ENCODE measurements around the gene TMEM132A.

TMEM132A gene

DNA sequence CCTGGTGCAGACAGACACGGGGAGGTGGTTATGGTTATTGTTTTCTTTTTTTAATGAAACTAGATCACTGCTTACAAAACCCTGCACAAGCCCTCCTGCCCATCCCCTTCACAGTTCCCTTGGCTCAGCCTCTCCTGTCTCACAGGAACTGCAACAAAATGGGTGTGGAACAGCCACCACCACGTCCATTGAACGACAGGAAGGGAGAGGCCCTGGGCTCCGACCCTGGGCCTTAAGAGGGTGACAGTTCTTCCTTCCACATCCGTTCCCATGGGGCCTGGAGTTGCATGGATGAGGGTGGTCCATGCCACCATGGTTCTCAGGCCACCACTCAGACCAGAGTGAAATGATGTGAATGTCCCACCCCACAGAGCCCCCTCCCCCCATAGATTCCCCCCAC, 33.6 kb upstream of the TMEM132A start:
- Histone ChIP-seq H3K4me3 (ENCODE audit: severe bottlenecking) (no peak overlapping the region), H3K4me1 (ENCODE audit: insufficient read depth, poor library complexity, severe bottlenecking) (no peaks in the 10 kb centered on the region), H3K9me3 (ENCODE audit: severe bottlenecking) (no peaks in the 10 kb centered on the region), H3K27ac (ENCODE audit: poor library complexity, severe bottlenecking) (no peak overlapping the region), H3K36me3 (ENCODE audit: low read depth) (peaks cover 43% of the 10 kb centered on the region), H3K27me3 (ENCODE audit: insufficient read depth, poor library complexity, severe bottlenecking) (no peaks in the 10 kb centered on the region)
- TF ChIP-seq, protein P1, sequence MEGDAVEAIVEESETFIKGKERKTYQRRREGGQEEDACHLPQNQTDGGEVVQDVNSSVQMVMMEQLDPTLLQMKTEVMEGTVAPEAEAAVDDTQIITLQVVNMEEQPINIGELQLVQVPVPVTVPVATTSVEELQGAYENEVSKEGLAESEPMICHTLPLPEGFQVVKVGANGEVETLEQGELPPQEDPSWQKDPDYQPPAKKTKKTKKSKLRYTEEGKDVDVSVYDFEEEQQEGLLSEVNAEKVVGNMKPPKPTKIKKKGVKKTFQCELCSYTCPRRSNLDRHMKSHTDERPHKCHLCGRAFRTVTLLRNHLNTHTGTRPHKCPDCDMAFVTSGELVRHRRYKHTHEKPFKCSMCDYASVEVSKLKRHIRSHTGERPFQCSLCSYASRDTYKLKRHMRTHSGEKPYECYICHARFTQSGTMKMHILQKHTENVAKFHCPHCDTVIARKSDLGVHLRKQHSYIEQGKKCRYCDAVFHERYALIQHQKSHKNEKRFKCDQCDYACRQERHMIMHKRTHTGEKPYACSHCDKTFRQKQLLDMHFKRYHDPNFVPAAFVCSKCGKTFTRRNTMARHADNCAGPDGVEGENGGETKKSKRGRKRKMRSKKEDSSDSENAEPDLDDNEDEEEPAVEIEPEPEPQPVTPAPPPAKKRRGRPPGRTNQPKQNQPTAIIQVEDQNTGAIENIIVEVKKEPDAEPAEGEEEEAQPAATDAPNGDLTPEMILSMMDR (IDR thresholded peaks at IDR 0.05; ENCODE audit: poor library complexity, severe bottlenecking) = no peak
- ATAC-seq (ENCODE audit: low read depth) (no peak), DNase-seq (ENCODE audit: low spot score) (no peak)

DNA sequence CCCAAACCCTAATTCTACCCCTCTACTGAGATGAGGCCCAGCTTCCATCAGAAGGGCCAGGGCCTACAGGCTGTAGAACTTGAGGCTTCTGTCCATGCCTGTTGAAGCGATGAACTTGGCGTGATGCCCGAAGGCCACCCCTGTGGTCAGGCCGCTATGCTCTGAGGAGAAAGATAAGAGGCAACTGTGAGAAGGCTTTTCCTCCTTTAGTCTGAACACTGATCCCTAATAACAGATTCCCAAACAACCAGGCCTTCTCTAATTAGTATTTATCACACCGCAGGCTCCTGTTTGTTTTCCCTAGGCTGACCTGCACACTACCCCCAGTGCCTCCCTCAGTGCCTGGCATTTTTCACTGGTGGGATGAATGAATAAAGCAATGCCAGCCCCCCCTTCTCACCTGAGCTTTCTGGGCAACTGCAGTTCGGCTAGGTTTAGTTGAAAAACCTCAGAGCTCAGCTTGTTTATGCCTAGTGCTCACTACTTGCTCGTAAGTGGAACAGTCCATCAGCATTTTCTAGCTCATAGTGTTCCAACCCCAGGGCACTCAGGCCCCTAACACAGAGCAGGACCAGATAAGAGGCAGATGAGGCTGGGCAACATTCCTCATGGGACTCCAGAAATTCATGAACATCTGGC, 33.0 kb upstream of the TMEM132A start:
- no peak for ATAC-seq (ENCODE audit: low read depth)
- Histone ChIP-seq H3K9me3 (ENCODE audit: severe bottlenecking) (no peaks in the 10 kb centered on the region), H3K36me3 (ENCODE audit: low read depth) (peaks cover 49% of the 10 kb centered on the region)

DNA sequence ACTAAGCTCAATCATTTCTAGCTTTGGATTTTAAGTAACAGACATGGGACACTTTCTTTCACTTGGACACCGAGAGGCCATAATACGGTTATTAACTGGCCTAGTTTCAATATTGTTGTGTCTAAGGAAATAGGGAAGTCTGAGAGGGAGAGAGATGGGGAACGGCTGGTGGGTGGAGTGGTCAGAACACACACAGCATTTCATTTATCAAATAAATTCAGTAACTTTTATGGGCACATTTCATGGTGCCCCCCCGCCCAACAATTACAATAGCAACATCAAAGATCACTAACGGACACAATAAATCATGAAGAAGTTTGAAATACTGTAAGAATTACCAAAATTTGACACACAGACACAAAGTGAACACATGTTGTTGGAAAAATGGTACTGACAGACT, 28.6 kb upstream of the TMEM132A start:
- H3K27me3 ChIP-seq (ENCODE audit: insufficient read depth, poor library complexity, severe bottlenecking) = no peaks in the 10 kb centered on the region
- H3K36me3 ChIP-seq (ENCODE audit: low read depth) = peaks cover 86% of the 10 kb centered on the region
- H3K9me3 ChIP-seq (ENCODE audit: severe bottlenecking) = no peaks in the 10 kb centered on the region
- no peak overlapping the region for H3K27ac ChIP-seq (ENCODE audit: poor library complexity, severe bottlenecking)
- no peaks in the 10 kb centered on the region for H3K4me1 ChIP-seq (ENCODE audit: insufficient read depth, poor library complexity, severe bottlenecking)
- DNase-seq (ENCODE audit: low spot score) (no peak), ATAC-seq (ENCODE audit: low read depth) (no peak)
- TF ChIP-seq, protein P1 (IDR thresholded peaks at IDR 0.05; ENCODE audit: poor library complexity, severe bottlenecking) = no peak
- no peak overlapping the region for H3K4me3 ChIP-seq (ENCODE audit: severe bottlenecking)

More for the DNA sequence above, 33.0 kb upstream of the TMEM132A start:
- Histone ChIP-seq H3K4me1 (ENCODE audit: insufficient read depth, poor library complexity, severe bottlenecking) (no peaks in the 10 kb centered on the region), H3K4me3 (ENCODE audit: severe bottlenecking) (no peak overlapping the region), H3K27me3 (ENCODE audit: insufficient read depth, poor library complexity, severe bottlenecking) (no peaks in the 10 kb centered on the region), H3K27ac (ENCODE audit: poor library complexity, severe bottlenecking) (no peak overlapping the region)
- DNase-seq (ENCODE audit: low spot score) = no peak
- TF ChIP-seq, protein P1 (IDR thresholded peaks at IDR 0.05; ENCODE audit: poor library complexity, severe bottlenecking) = no peak

DNA sequence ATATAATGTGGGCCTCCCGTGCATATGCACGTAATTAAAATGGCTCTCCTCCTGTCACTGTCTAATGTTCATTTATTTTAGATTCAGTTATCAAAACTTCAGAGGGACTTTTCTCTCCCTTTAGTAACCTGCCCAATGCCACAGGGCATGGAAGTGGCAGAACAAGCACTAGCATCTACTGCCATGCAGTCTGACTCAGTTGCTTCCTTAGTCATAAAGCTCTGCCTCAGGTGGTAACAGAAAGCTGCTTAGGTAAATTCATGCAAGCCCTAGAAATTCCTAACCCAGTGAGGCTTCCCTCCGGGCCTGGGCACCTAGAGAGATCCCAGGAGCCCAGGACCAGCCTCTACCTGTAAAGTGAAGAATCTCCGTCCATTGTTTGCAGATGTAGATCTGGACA, 26.8 kb upstream of the TMEM132A start:
- H3K27ac ChIP-seq (ENCODE audit: poor library complexity, severe bottlenecking) = no peak overlapping the region
- no peaks in the 10 kb centered on the region for H3K4me1 ChIP-seq (ENCODE audit: insufficient read depth, poor library complexity, severe bottlenecking)
- DNase-seq (ENCODE audit: low spot score) = no peak
- ATAC-seq (ENCODE audit: low read depth) = no peak
- H3K27me3 ChIP-seq (ENCODE audit: insufficient read depth, poor library complexity, severe bottlenecking) = no peaks in the 10 kb centered on the region
- no peak overlapping the region for H3K4me3 ChIP-seq (ENCODE audit: severe bottlenecking)
- TF ChIP-seq, protein P1 (IDR thresholded peaks at IDR 0.05; ENCODE audit: poor library complexity, severe bottlenecking) = no peak
- H3K36me3 ChIP-seq (ENCODE audit: low read depth) = peaks cover 90% of the 10 kb centered on the region
- H3K9me3 ChIP-seq (ENCODE audit: severe bottlenecking) = no peaks in the 10 kb centered on the region
